Caki2 (cell line): Measurements from ENCODE around the gene BLVRA. TPM values are rescaled to one million over a fixed set of nuclear protein-coding genes. Genes with fewer than 3 reads are reported as not detected.

Experiments
- DNase-seq: peaks from one replicate; pipeline ENCODE4 v3.0.0-alpha.2; 2015; ENCODE audit warnings: low read depth
- in situ Hi-C: cut with HindIII; loops from 2 replicates; pipeline ENCODE4 v1.10.0; 2016; ENCODE audit warnings: low sequenced_read_pairs, low pct_unique_long_range_greater_than_20kb, mixed read lengths
- total RNA-seq: library from RNA; depleted of rRNA; stranded (reverse); fragments of >200 nt; shearing (Covaris generic); gene quantifications from 2 replicates; pipeline ENCODE4 v1.2.3, GENCODE V29; 2014; ENCODE audit warnings: low replicate concordance

Gene BLVRA
- total RNA-seq, 1 experiment from 2014 or later, result 98.2 TPM

- no peak for DNase-seq
- in situ Hi-C loops, result no loop called here
Observed at GRCh38 chr7:43742692-43743091, 15.8 kb upstream of the BLVRA start.

- no peak for DNase-seq
- in situ Hi-C loops, result no loop called here
Observed at GRCh38 chr7:43747328-43748105, 11.0 kb upstream of the BLVRA start.

- DNase-seq, result no peak
- in situ Hi-C loops, result no loop called here
Observed at GRCh38 chr7:43749383-43749940, 9.0 kb upstream of the BLVRA start.

- in situ Hi-C loops, result no loop called here
- no peak for DNase-seq
Observed at GRCh38 chr7:43750016-43750887, 8.2 kb upstream of the BLVRA start.

GRCh38 chr7:43752411-43752810, 6.1 kb upstream of the BLVRA start:
- no peak for DNase-seq
- in situ Hi-C loops, result no loop called here

- in situ Hi-C loops, result no loop called here
- no peak for DNase-seq
Observed at GRCh38 chr7:43753271-43753810, 5.1 kb upstream of the BLVRA start.

- in situ Hi-C loops, result no loop called here
Observed at GRCh38 chr7:43753843-43754242, 4.6 kb upstream of the BLVRA start.

GRCh38 chr7:43754596-43754995, 3.9 kb upstream of the BLVRA start:
- no peak for DNase-seq

More at GRCh38 chr7:43753843-43754242, 4.6 kb upstream of the BLVRA start:
- no peak for DNase-seq

GRCh38 chr7:43756368-43757072, 2.0 kb upstream of the BLVRA start:
- in situ Hi-C loops, result no loop called here
- no peak for DNase-seq

More at GRCh38 chr7:43754596-43754995, 3.9 kb upstream of the BLVRA start:
- in situ Hi-C loops, result no loop called here

- in situ Hi-C loops, result no loop called here
- DNase-seq, result no peak
Observed at GRCh38 chr7:43757073-43757720, 1.3 kb upstream of the BLVRA start.

GRCh38 chr7:43758822-43759683, 573 bp downstream of the BLVRA start:
- in situ Hi-C loops, result no loop called here
- DNase-seq, result peak; percentile 50

- DNase-seq, result no peak
- in situ Hi-C loops, result no loop called here
Observed at GRCh38 chr7:43760861-43761260, 2.4 kb downstream of the BLVRA start.

- no peak for DNase-seq
- in situ Hi-C loops, result no loop called here
Observed at GRCh38 chr7:43761382-43761781, 2.9 kb downstream of the BLVRA start.

GRCh38 chr7:43761938-43762692, 3.6 kb downstream of the BLVRA start:
- in situ Hi-C loops, result no loop called here

GRCh38 chr7:43763183-43763582, 4.7 kb downstream of the BLVRA start:
- no peak for DNase-seq
- in situ Hi-C loops, result no loop called here

More at GRCh38 chr7:43761938-43762692, 3.6 kb downstream of the BLVRA start:
- no peak for DNase-seq

- DNase-seq, result no peak
- in situ Hi-C loops, result no loop called here
Observed at GRCh38 chr7:43764039-43764761, 5.7 kb downstream of the BLVRA start.
